ENCODE results near the gene RFC1.

RFC1 gene

DNA sequence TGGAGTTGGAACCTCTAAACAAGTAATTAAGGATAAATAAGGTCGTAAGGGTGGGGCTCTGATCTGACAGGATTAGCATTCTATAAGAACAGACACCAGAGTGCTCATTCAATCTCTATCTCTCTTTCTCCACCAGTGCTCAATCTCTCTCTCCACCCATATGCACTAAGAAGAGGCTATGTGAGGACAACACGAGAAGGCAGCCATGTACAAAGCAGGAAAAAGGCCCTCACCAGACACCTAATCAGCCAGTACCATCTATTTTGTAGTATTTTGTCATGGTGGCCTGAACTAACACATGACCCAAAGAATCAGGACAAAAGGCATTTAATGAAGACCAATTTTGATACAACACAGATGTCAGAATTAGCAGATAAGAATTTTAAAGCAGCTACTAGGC is 16.8 kb downstream of the RFC1 start:
- DNase-seq, result no peak

- DNase-seq, result no peak
These were observed 17.5 kb downstream of the RFC1 start for GRCh38 chr4:39348371-39349315.

- DNase-seq, result no peak
These were observed 19.2 kb downstream of the RFC1 start for GRCh38 chr4:39346856-39347519.

DNA sequence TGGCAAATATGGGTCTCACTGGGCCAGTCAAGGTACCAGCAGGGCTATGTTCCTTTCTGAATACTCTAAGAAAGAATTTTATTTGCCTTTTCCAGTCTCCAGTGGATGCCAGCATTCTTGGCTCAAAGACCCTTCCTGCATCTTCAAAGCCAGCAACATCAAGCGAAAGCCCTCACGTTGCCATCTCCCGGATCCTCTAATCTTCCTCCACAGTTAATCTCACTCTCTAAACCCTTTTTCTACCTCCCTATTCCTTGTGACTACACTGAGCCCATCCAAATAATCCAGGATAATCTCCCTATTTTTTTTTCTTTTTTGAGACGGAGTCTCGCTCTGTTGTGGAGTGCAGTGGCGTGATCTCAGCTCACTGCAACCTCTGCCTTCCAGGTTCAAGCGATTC is 23.4 kb downstream of the RFC1 start:
- DNase-seq, result no peak

GRCh38 chr4:39341075-39341725 is 25.0 kb downstream of the RFC1 start:
- DNase-seq, result peak; percentile 81

- DNase-seq, result no peak
These were observed 26.2 kb downstream of the RFC1 start for GRCh38 chr4:39339968-39340367.

- no peak for DNase-seq
These were observed 28.3 kb downstream of the RFC1 start for GRCh38 chr4:39337841-39338240.

GRCh38 chr4:39335566-39335965 is 30.6 kb downstream of the RFC1 start:
- DNase-seq, result no peak

DNA sequence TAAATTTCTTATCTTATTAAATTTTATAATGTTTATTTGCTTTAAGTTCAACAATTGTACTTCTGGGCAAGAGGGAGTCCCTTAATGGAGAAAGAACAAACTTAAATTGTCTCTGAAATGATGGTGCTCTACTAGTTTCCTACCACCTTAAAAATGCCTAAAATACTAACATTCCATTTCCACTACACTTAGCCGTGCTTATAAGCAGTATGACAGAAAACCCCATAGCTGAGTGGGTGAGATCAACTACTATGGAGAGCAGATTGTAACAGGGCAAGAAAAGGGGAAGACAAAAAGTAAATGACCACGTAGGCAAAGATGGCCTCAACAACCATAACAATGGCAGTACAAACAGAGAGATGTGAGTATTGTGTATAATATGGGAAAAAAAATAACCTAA is 35.0 kb downstream of the RFC1 start:
- no peak for DNase-seq

- DNase-seq, result no peak
These were observed 35.8 kb downstream of the RFC1 start for GRCh38 chr4:39330353-39330752.

DNA sequence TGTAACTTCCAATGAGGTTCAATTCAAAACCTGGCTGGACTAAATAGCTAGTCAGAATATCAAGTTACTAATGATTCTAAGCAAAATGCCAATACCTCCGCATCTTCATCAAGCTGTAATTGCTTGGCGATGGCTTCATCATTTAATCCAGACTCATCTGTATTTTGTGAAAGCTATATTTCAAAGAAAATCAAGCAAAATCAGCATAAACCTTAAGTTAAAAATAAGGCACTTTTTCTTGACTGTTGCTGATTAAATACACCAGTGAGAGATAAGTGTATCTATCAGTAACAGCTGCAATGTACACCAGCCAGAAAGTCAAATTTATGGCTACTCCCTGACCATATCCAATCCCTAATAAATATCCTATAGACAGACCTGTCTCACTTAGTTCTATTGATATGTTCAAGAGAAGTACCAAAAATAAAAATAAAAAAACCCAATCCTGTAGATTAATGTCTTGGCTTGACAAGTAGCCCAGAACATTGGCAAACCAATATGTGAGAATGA is 39.6 kb downstream of the RFC1 start:
- DNase-seq, result no peak

GRCh38 chr4:39324897-39325613 is 41.1 kb downstream of the RFC1 start:
- DNase-seq, result no peak

GRCh38 chr4:39324446-39324845 is 41.7 kb downstream of the RFC1 start:
- no peak for DNase-seq

DNA sequence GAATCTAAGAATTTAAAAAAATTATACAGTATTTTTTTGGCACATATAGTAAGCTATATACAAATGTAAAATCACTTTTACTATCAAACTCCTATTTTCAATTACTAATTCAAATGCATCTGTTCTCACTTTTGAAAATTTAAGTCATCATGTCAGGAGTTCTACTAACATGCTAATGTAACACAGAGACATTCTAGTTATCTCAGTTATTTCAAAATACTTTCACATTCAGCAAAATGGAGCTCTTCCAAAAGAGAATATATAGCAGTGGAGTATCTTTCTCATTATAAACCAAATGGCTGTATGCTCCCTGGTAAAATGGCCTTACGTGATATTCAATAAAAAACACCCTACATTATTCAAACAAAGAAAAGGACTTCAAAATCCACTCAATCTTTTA is 42.3 kb downstream of the RFC1 start:
- no peak for DNase-seq

- DNase-seq, result no peak
These were observed 45.6 kb downstream of the RFC1 start for GRCh38 chr4:39320381-39321115.

GRCh38 chr4:39319676-39320075 is 46.5 kb downstream of the RFC1 start:
- DNase-seq, result no peak

DNA sequence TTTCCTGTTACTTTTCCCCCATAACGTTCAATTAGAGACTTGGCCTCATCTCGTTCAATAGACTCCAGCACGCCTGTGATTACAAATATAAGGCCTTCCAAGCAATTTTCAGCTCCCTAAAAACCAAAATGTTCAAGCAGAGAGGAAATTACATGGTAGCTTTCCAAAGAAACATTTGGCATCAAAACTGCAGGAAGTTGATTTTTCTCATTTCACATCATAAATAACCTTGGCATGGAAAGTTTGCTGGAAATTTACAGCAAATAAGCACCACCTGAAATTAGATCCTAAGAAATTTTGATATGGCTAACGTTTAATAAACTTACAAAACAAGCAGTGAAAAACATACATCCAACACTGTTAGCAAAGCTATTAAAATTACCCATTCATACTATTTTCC is 53.3 kb downstream of the RFC1 start:
- DNase-seq, result no peak

GRCh38 chr4:39308611-39309010 is 57.6 kb downstream of the RFC1 start:
- no peak for DNase-seq

- no peak for DNase-seq
These were observed 60.1 kb downstream of the RFC1 start for GRCh38 chr4:39305912-39306677.

GRCh38 chr4:39304651-39305050 is 61.5 kb downstream of the RFC1 start:
- no peak for DNase-seq

- no peak for DNase-seq
These were observed 62.3 kb downstream of the RFC1 start for GRCh38 chr4:39303871-39304270.
